CD14-positive monocyte (primary cell): ENCODE results near the gene KDM4C. TPM values are rescaled to one million over a fixed set of nuclear protein-coding genes. Genes with fewer than 3 reads are reported as not detected.

Experiments
- DNase-seq, 3 donors: peaks; one replicate each; pipeline ENCODE4 v3.0.0-alpha.2; 2011 to 2022
- H2AFZ ChIP-seq: 2 replicates; pipeline ENCODE4 v1.6.0; 2012; ENCODE audit warnings: mild to moderate bottlenecking, low read depth, low read length, inconsistent platforms; ENCODE audit not compliant: insufficient read depth, poor library complexity, severe bottlenecking
- H3K27ac ChIP-seq, 2 donors: 1 replicate in 1 of 2; 2 replicates in 1 of 2; pipeline ENCODE4 v1.5.1; 2012 to 2013; ENCODE audit warnings: low read length in 2 of 2, control low read depth in 1 of 2, inconsistent platforms in 1 of 2, low read depth in 1 of 2, mild to moderate bottlenecking in 1 of 2
- H3K27me3 ChIP-seq, 2 donors: one replicate each; pipeline versions ENCODE4 v1.6.0 to v1.6.1; 2011 to 2013; ENCODE audit warnings: low read length in 2 of 2; ENCODE audit not compliant: control insufficient read depth in 2 of 2, insufficient read depth in 2 of 2
- H3K36me3 ChIP-seq, 2 donors: replicated peaks in 1 of 2; 1 replicate in 1 of 2; 2 replicates in 1 of 2; pipeline versions ENCODE4 v1.5.1 to v1.6.1; 2012 to 2013; ENCODE audit warnings: low read length in 2 of 2, control low read depth in 1 of 2, inconsistent platforms in 1 of 2, mild to moderate bottlenecking in 1 of 2; ENCODE audit not compliant: insufficient read depth in 2 of 2, control insufficient read depth in 1 of 2
- H3K4me1 ChIP-seq, 2 donors: 1 replicate in 1 of 2; 2 replicates in 1 of 2; pipeline versions ENCODE4 v1.5.1 to v1.6.1; 2012 to 2013; ENCODE audit warnings: low read length in 2 of 2, control low read depth in 1 of 2, inconsistent platforms in 1 of 2, mild to moderate bottlenecking in 1 of 2, moderate library complexity in 1 of 2; ENCODE audit not compliant: insufficient read depth in 2 of 2, control insufficient read depth in 1 of 2
- H3K4me2 ChIP-seq: replicated peaks from 2 replicates; pipeline ENCODE3; 2012; ENCODE audit warnings: low read length, moderate library complexity, mild to moderate bottlenecking; ENCODE audit not compliant: poor library complexity, severe bottlenecking; ENCODE audit errors: extremely low read depth
- H3K4me3 ChIP-seq, 3 experiments: fragments of 200-600 bp in 1 of 3; sonication (generic) in 1 of 3; replicated peaks in 1 of 3; 1 replicate in 2 of 3; 2 replicates in 1 of 3; pipeline ENCODE4 v1.5.1; 2011 to 2013; ENCODE audit warnings: low read length in 3 of 3, mild to moderate bottlenecking in 3 of 3, control low read depth in 2 of 3, low read depth in 2 of 3, inconsistent platforms in 1 of 3, moderate library complexity in 1 of 3
- H3K79me2 ChIP-seq: 2 replicates; pipeline ENCODE4 v1.6.0; 2012; ENCODE audit warnings: mild to moderate bottlenecking, control low read depth, inconsistent platforms, low read length, moderate library complexity; ENCODE audit not compliant: insufficient read depth
- H3K9ac ChIP-seq: 2 replicates; pipeline ENCODE4 v1.6.0; 2017; ENCODE audit warnings: low read length, mild to moderate bottlenecking; ENCODE audit not compliant: insufficient read depth, poor library complexity, severe bottlenecking
- H3K9me3 ChIP-seq, 2 donors: replicated peaks in 1 of 2; 1 replicate in 1 of 2; 2 replicates in 1 of 2; pipeline versions ENCODE4 v1.5.1 to v1.6.1; 2012 to 2013; ENCODE audit warnings: low read length in 2 of 2, control low read depth in 1 of 2; ENCODE audit not compliant: control insufficient read depth in 1 of 2, insufficient read depth in 1 of 2
- H4K20me1 ChIP-seq: 2 replicates; pipeline ENCODE4 v1.6.0; 2012; ENCODE audit warnings: mild to moderate bottlenecking, low read length, control low read depth, moderate library complexity; ENCODE audit not compliant: insufficient read depth
- H3K27ac Mint-ChIP-seq, 7 donors: one replicate each; pipeline ENCODE4 v1.8.0; 2020; ENCODE audit warnings: mild to moderate bottlenecking in 7 of 7, mixed read lengths in 7 of 7, moderate library complexity in 6 of 7, inconsistent platforms in 2 of 7
- H3K27me3 Mint-ChIP-seq, 3 donors: one replicate each; pipeline ENCODE4 v1.8.0; 2021 to 2022; ENCODE audit warnings: low read depth in 3 of 3, mild to moderate bottlenecking in 3 of 3, mixed read lengths in 3 of 3, moderate library complexity in 3 of 3, inconsistent platforms in 1 of 3
- H3K36me3 Mint-ChIP-seq, 2 donors: one replicate each; pipeline ENCODE4 v1.8.0; 2020; ENCODE audit warnings: mixed read lengths in 2 of 2, inconsistent platforms in 1 of 2, mild to moderate bottlenecking in 1 of 2
- H3K4me1 Mint-ChIP-seq: one replicate; pipeline ENCODE4 v1.8.0; 2020; ENCODE audit warnings: mild to moderate bottlenecking, mixed read lengths
- H3K4me3 Mint-ChIP-seq, 2 donors: one replicate each; pipeline ENCODE4 v1.8.0; 2020; ENCODE audit warnings: mild to moderate bottlenecking in 2 of 2, mixed read lengths in 2 of 2, moderate library complexity in 1 of 2
- H3K9me3 Mint-ChIP-seq, 7 donors: one replicate each; pipeline ENCODE4 v1.8.0; 2020 to 2022; ENCODE audit warnings: mixed read lengths in 7 of 7, mild to moderate bottlenecking in 6 of 7, moderate library complexity in 6 of 7, inconsistent platforms in 2 of 7
- WGBS: methylation state at CpG from one replicate; pipeline ENCODE4 v1.1.5; 2013; ENCODE audit warnings: missing lambda C conversion rate; ENCODE audit not compliant: insufficient coverage; 5-methylcytosine and 5-hydroxymethylcytosine counted together
- intact Hi-C, 2 donors: fragments of 100-400 bp; cut with micrococcal nuclease; formaldehyde crosslinking; loops; one replicate each; pipeline versions ENCODE4 v1.15.0 to v1.15.1; 2023
- polyA plus RNA-seq, 3 donors: library from polyadenylated mRNA; depleted of rRNA in 1 of 3; unstranded in 2 of 3; stranded (reverse) in 1 of 3; fragments of 300-500 nt in 2 of 3; fragments of >200 nt in 1 of 3; fragmentation: Illumina TruSeq in 2 of 3; gene quantifications; 1 replicate in 2 of 3; 2 replicates in 1 of 3; pipeline ENCODE4 v1.2.3, GENCODE V29; 2012 to 2021
- TF ChIP-seq, protein P1 (sequence below): fragments of 200-600 bp; IDR thresholded peaks from one replicate; pipeline ENCODE4 v1.8.0; 2022; ENCODE audit warnings: antibody characterized with exemption, mild to moderate bottlenecking

KDM4C gene
- polyA plus RNA-seq, 3 donors = 15.2 to 36.2 (median 17.1) TPM

DNA sequence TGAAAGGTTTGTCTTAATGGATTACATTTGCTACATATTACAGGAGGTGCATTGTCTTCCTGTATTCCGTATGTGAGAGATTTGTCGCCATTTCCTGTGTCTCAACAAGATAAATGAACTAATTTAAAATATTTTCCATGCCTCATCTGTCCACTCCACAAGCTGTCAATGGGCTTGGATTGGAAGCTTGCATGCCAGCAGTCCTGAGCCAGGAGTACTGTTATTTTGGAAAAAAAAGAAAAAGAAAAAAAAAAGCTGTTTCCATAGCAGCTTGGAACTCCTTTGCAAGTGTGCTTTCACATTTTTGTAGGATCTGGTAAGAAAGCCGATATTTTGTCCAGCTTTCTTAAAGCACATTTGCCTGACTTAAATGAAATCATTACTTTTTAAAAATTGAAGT lies 330.8 kb downstream of the KDM4C start:
- H3K27me3 Mint-ChIP-seq = no peaks in the 10 kb centered on the region
- Histone ChIP-seq H3K9me3 (no peaks in the 10 kb centered on the region), H4K20me1 (no peaks in the 10 kb centered on the region), H3K36me3 (peaks cover 0 to 21% of the 10 kb centered on the region in 2 donors), H3K4me2 (no peak overlapping the region), H3K79me2 (no peaks in the 10 kb centered on the region), H3K4me3 (no peak overlapping the region), H3K27ac (no peak overlapping the region), H2AFZ (no peak overlapping the region), H3K27me3 (no peaks in the 10 kb centered on the region), H3K9ac (no peak overlapping the region), H3K4me1 (no peaks in the 10 kb centered on the region)
- peak overlapping the region in 1 of 7 donors; percentile 47 for H3K27ac Mint-ChIP-seq
- no peaks in the 10 kb centered on the region for H3K9me3 Mint-ChIP-seq
- TF ChIP-seq, protein P1, sequence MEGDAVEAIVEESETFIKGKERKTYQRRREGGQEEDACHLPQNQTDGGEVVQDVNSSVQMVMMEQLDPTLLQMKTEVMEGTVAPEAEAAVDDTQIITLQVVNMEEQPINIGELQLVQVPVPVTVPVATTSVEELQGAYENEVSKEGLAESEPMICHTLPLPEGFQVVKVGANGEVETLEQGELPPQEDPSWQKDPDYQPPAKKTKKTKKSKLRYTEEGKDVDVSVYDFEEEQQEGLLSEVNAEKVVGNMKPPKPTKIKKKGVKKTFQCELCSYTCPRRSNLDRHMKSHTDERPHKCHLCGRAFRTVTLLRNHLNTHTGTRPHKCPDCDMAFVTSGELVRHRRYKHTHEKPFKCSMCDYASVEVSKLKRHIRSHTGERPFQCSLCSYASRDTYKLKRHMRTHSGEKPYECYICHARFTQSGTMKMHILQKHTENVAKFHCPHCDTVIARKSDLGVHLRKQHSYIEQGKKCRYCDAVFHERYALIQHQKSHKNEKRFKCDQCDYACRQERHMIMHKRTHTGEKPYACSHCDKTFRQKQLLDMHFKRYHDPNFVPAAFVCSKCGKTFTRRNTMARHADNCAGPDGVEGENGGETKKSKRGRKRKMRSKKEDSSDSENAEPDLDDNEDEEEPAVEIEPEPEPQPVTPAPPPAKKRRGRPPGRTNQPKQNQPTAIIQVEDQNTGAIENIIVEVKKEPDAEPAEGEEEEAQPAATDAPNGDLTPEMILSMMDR = no peak
- intact Hi-C loops = no loop called here
- no peak for DNase-seq
- H3K4me3 Mint-ChIP-seq = no peak overlapping the region
- peaks cover 30 to 36% of the 10 kb centered on the region in 2 donors for H3K36me3 Mint-ChIP-seq
- H3K4me1 Mint-ChIP-seq = no peaks in the 10 kb centered on the region
- WGBS = no CpG with 5 or more reads among the region's 3 CpGs

DNA sequence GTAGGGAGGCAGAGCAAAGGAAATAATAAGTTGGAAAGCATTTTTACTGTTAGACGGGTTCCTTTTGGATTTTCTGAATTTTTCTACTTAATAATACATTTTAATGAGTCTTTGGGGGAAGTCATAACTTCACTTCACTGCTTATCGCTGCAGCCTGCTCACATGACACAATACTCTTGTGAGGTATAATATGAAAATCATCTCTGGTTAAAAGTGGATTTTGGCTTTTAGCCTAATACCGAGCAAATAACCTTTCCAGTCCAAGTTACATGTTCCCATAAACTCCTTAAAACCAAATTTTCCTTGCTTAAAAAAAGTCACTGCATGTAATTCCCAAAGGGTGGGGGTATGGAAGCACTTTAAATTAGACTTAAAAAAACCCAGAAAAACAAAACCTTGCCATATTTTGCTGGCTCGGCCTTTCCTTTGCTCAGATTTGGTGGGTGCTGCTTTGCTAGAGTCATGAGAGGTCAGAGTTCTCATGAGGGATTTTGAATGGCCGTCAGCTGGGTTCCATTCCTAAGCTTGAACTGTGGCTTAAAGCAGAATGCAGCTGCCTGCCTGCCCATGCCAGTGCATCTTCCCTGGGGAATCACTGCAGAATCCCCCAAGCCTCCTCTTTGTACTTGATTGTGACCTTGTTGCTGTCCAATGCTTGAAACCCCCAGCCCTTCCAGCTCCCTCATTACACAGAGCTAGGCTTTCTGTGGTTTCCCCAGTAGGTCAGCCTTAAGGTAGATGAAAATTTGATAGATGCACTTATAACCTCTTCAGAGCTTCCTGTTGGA lies 331.8 kb downstream of the KDM4C start:
- intact Hi-C loops = loop anchor here in 1 of 2 donors (10.0 kb wide), 1 partner anchor 55 kb away; no protein-coding TSS in a partner anchor
- H3K4me2 ChIP-seq = no peak overlapping the region
- no peaks in the 10 kb centered on the region for H3K9me3 ChIP-seq
- no peak overlapping the region for H3K9ac ChIP-seq
- Mint-ChIP-seq H3K9me3 (no peaks in the 10 kb centered on the region), H3K27me3 (no peaks in the 10 kb centered on the region), H3K27ac (no peak overlapping the region), H3K4me1 (peaks cover under 1% of the 10 kb centered on the region), H3K36me3 (peaks cover 30% of the 10 kb centered on the region in 2 donors), H3K4me3 (no peak overlapping the region)
- whole genome bisulfite sequencing = 100% methylated on average over 2 of the region's 5 CpGs
- no peak for DNase-seq
- H3K4me1 ChIP-seq = no peaks in the 10 kb centered on the region
- peaks cover 0 to 21% of the 10 kb centered on the region in 2 donors for H3K36me3 ChIP-seq
- TF ChIP-seq, protein P1 = no peak
- no peaks in the 10 kb centered on the region for H4K20me1 ChIP-seq
- H3K27me3 ChIP-seq = no peaks in the 10 kb centered on the region
- H3K4me3 ChIP-seq = no peak overlapping the region
- no peak overlapping the region for H2AFZ ChIP-seq
- no peak overlapping the region for H3K27ac ChIP-seq
- no peaks in the 10 kb centered on the region for H3K79me2 ChIP-seq
